ENCODE measurements around the gene LARGE1. TPM values are rescaled to one million over a fixed set of nuclear protein-coding genes. Genes with fewer than 3 reads are reported as not detected.

LARGE1 gene
- total RNA-seq, 4 donors from 2014 or later: 24.9 to 51.0 (median 32.7) TPM

GRCh38 chr22:33386270-33386669, 534.0 kb downstream of the LARGE1 start:
- Histone ChIP-seq H3K9me3 (no peaks in the 10 kb centered on the region), H3K4me3 (no peak overlapping the region), H3K27ac (no peak overlapping the region), H3K36me3 (peaks cover 0 to 33% (median 0%) of the 10 kb centered on the region in 3 donors), H3K27me3 (no peaks in the 10 kb centered on the region), H3K4me1 (no peaks in the 10 kb centered on the region)
- TF ChIP-seq POLR2A (IDR thresholded peaks at IDR 0.05): no peak
- TF ChIP-seq EP300 (IDR thresholded peaks at IDR 0.05): no peak
- no peak for TF ChIP-seq CTCF (IDR thresholded peaks at IDR 0.05)
- 91 to 92% methylated on average over 5 of the region's 5 CpGs for WGBS, 2 donors
- DNase-seq (ENCODE audit: low spot score in 2 of 2): no peak

- no peak for DNase-seq (ENCODE audit: low spot score in 2 of 2)
- peaks cover 0 to 39% (median 0%) of the 10 kb centered on the region in 3 donors for H3K36me3 ChIP-seq
- H3K9me3 ChIP-seq: no peaks in the 10 kb centered on the region
- H3K27ac ChIP-seq: no peak overlapping the region
- no peaks in the 10 kb centered on the region for H3K27me3 ChIP-seq
- no peak overlapping the region for H3K4me3 ChIP-seq
- H3K4me1 ChIP-seq: no peaks in the 10 kb centered on the region
- TF ChIP-seq POLR2A (IDR thresholded peaks at IDR 0.05) (no peak), EP300 (IDR thresholded peaks at IDR 0.05) (no peak), CTCF (IDR thresholded peaks at IDR 0.05) (no peak)
- WGBS, 2 donors: 95 to 96% methylated on average over 2 of the region's 2 CpGs
These were observed 534.7 kb downstream of the LARGE1 start for GRCh38 chr22:33385611-33386010.

- WGBS, 2 donors: 88 to 96% methylated on average over 8 of the region's 8 CpGs
- TF ChIP-seq EP300 (IDR thresholded peaks at IDR 0.05) (no peak), POLR2A (IDR thresholded peaks at IDR 0.05) (no peak), CTCF (IDR thresholded peaks at IDR 0.05) (no peak)
- H3K4me1 ChIP-seq: no peaks in the 10 kb centered on the region
- H3K9me3 ChIP-seq: peaks cover 0 to 14% (median 0%) of the 10 kb centered on the region in 4 donors
- no peak overlapping the region for H3K27ac ChIP-seq
- H3K27me3 ChIP-seq: no peaks in the 10 kb centered on the region
- H3K4me3 ChIP-seq: no peak overlapping the region
- no peak for DNase-seq (ENCODE audit: low spot score in 2 of 2)
- peaks cover 0 to 58% (median 0%) of the 10 kb centered on the region in 3 donors for H3K36me3 ChIP-seq
These were observed 537.8 kb downstream of the LARGE1 start for GRCh38 chr22:33382436-33382835.

GRCh38 chr22:33381531-33382406, 538.5 kb downstream of the LARGE1 start:
- H3K9me3 ChIP-seq: peaks cover 0 to 21% (median 0%) of the 10 kb centered on the region in 4 donors
- TF ChIP-seq CTCF (IDR thresholded peaks at IDR 0.05): no peak
- no peak for TF ChIP-seq EP300 (IDR thresholded peaks at IDR 0.05)
- no peak for TF ChIP-seq POLR2A (IDR thresholded peaks at IDR 0.05)
- no peak overlapping the region for H3K4me3 ChIP-seq
- no peaks in the 10 kb centered on the region for H3K4me1 ChIP-seq
- no peak overlapping the region for H3K27ac ChIP-seq
- H3K36me3 ChIP-seq: peaks cover 0 to 65% (median 0%) of the 10 kb centered on the region in 3 donors
- WGBS, 2 donors: 90 to 91% methylated on average over 10 of the region's 10 CpGs
- no peaks in the 10 kb centered on the region for H3K27me3 ChIP-seq
- no peak for DNase-seq (ENCODE audit: low spot score in 2 of 2)

- no peak overlapping the region for H3K27ac ChIP-seq
- 89 to 92% methylated on average over 4 of the region's 4 CpGs for WGBS, 2 donors
- no peaks in the 10 kb centered on the region for H3K4me1 ChIP-seq
- no peaks in the 10 kb centered on the region for H3K27me3 ChIP-seq
- peaks cover 0 to 66% (median 0%) of the 10 kb centered on the region in 3 donors for H3K36me3 ChIP-seq
- peaks cover 0 to 22% (median 0%) of the 10 kb centered on the region in 4 donors for H3K9me3 ChIP-seq
- H3K4me3 ChIP-seq: no peak overlapping the region
- TF ChIP-seq CTCF (IDR thresholded peaks at IDR 0.05) (no peak), POLR2A (IDR thresholded peaks at IDR 0.05) (no peak), EP300 (IDR thresholded peaks at IDR 0.05) (no peak)
- DNase-seq (ENCODE audit: low spot score in 2 of 2): no peak
These were observed 539.3 kb downstream of the LARGE1 start for GRCh38 chr22:33380789-33381530.

Data from tibial nerve (tissue), 4 donors.